Right renal pelvis (tissue), 4 donors: ENCODE data around the gene RBKS. TPM values are rescaled to one million over a fixed set of nuclear protein-coding genes. Genes with fewer than 3 reads are reported as not detected.

ENCODE experiments used
- DNase-seq, 4 donors: peaks; one replicate each; pipeline ENCODE4 v3.0.0-alpha.2; 2013; ENCODE audit warnings: low read depth in 4 of 4, low spot score in 3 of 4, missing footprints in 1 of 4
- polyA plus RNA-seq, 4 donors: library from polyadenylated mRNA; unstranded; fragments of 120-200 nt; gene quantifications; one replicate each; pipeline ENCODE4 v1.2.1, GENCODE V29; 2013; ENCODE audit not compliant: insufficient read length in 4 of 4

Gene RBKS
- 1 to 10 TPM; 6.9 to 9.9 (median 8.2) TPM for polyA plus RNA-seq

DNA sequence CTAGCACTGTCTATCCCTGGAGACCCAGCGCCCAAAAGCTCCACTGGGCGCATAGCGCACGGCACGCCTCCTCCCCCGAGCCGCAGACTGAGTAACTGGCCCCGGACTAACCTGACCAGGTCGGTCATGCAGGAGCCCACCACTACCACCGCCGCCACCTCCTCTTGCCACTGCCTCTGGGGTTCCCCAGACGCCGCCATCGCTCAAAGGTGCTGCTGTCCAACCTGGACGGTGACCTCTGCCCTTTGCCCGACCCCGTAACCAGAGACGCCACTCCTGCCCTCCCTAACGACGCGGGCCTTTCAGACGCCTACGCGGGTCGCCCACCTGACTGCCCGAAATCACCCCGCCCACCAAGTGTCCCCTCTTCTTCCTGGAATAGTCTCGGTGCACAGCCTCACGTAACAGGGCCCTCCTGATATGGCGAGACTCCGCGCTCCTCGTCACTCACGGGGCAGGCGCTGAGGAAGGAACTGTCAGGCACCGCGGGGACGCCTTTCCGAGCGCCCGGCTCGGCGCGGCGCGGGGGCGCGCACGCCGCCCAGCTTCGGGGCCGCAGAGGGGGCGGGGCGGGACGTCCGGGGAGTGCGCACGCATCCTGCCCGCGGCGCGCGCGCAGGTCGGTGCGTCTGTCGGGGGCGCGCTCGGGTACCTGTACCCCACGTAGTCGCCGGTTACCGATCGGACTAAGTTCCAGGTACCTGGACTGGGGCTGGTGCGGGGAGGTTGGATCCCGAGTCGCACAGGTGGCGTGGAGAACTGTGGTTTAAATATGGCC, at the start of gene RBKS, which contains the start of gene BABAM2:
TSS of gene RBKS (minus strand) at position 242 of the 778 bp plus-strand sequence. CDS start at position 200, 42 bp downstream.
TSS of gene BABAM2 (plus strand) at position 584 of the 778 bp plus-strand sequence. CDS start 3,828 bp downstream, outside the sequence.
- peak; percentile 74 to 86 (median 80) for DNase-seq

DNA sequence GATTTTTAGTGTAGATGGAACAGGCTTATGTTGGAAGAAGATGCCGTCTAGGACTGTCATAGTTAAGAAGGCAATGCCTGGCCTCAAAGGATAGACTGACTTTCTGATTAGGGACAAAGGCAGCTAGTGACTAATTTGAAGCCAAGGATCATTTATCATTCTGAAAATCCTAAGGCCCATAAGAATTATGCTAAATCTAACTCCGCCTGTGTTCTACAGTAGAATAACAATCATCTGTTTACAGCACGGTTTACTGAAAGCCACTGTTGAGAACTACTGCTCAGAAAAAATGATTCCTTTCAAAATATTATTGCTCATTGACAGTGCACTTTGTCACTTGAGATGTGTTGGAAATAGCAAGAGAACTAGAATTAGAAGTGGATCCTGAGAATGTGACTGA, 44.8 kb upstream of the RBKS start:
- DNase-seq: no peak

DNA sequence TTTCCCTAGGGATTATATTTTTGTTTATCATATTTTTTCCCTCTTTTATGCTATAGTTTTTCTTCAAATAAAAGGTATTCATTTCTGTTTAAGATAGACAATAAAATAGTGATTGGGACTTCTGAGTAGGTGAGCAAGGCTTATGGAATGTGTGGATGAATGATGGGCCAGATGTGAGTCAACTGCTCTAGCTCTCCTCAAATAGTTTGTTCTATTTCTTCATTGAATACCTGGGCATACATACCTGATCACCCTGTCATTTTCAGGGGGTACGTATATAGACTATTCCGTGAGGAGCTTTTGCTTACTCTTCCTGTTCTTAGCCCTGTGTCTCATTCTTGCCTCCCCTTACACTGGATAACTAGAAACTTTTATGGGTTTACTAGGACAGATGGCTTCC, 42.2 kb upstream of the RBKS start:
- DNase-seq: no peak

DNA sequence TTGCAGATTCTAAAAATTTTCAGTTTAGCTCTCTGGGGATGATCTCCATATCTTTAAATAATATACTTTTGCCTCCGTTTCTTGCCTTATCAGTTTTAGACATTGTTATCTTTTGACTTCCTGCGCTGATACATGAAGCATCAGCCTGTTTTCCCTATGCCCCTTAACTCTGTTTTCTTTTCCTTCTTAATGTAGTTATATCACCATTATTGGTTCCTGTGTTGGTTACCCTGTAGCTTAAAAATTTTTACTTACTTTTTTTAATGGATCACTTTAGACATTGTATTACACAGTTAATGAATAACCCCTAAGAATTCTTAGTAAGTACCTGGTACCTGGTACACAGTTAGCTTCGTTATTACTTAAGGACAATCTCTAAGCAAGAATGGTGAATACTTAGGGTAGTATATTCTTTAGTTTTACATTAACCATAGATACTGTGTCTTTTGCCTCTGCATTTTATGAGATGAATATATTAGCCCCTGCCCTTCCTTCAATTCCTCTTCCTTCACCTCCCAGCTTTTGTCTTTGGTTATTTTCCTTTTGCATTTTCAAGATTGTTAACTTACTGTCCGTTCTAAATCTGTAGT, 41.3 kb upstream of the RBKS start:
- DNase-seq: no peak

DNA sequence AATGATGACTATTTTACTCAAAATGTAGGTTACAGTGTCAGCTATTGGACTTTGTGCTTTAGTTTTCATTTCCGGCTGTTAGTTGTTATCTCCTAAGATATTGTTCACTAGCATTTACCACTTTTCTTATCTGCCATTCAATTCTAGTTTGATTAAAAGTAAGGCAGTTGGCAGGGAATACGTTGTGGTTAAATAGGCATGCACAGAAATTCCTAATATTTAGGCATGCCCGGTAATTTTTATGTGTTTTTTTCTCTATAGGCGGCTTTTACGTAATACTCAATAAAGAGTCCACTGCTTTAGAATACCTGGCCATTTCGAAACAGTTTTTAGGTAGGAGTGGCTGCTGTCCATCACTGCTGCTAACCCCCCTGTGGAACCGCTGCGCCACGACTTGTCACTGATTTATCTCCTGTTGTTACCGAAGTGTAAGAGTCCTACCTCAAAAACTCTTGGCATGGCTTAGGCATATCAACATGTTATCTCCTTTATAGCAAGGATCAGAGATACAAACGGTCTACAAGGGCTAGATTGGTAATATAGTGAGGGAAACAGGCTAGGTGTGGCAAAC, 39.8 kb upstream of the RBKS start:
- DNase-seq: no peak

DNA sequence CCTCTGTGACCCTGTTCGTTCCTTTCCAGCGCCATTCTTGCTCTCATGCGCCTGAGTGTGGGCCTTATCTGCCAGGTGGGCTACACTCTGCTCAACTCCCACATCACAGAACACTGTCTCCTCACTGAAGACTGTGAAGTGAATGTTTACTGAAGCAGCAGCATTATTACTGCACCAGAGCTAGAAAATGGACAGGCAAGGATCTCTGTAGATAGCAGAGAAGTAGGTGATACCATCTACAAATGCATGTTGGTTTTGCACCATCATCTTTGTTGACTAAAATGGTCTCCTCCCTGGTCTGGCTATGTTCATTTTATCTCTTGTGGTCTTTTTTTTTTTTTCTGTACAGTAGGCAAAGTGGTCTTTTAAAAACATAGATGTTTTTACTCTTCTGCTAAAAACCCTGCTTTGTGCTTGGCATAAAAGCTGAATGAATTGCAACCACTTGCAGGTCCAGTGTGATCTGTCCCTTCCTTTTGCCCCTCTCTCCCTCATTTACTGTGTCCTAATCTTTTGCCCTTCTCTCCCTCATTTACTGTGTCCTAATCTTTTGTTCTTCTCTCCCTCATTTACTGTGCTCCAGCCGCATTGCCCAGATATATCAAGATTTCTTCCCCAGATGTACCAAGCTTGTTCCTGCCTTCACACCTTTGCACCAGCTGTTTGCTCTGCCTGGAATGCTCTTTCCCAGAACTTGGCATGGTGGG, 35.7 kb upstream of the RBKS start:
- DNase-seq: no peak

DNA sequence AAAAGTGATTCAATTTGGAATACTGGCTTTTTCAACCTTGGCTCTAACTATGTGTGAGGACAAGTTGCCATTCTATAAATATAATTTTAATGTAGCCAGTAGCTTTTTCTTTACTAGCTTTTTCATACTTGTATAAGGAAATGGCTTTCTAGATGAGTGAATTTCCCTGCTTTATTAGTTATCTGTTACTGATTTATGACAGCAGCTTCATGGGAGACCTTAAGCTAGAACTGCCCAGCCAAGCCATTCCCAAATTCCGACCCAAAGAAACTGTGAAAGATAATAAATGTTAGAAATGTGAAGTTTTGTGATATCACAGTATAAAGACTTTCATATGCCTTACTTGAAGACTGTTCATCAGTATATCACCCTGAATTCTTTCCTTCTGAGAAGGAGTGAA, 32.7 kb upstream of the RBKS start:
- DNase-seq: no peak

DNA sequence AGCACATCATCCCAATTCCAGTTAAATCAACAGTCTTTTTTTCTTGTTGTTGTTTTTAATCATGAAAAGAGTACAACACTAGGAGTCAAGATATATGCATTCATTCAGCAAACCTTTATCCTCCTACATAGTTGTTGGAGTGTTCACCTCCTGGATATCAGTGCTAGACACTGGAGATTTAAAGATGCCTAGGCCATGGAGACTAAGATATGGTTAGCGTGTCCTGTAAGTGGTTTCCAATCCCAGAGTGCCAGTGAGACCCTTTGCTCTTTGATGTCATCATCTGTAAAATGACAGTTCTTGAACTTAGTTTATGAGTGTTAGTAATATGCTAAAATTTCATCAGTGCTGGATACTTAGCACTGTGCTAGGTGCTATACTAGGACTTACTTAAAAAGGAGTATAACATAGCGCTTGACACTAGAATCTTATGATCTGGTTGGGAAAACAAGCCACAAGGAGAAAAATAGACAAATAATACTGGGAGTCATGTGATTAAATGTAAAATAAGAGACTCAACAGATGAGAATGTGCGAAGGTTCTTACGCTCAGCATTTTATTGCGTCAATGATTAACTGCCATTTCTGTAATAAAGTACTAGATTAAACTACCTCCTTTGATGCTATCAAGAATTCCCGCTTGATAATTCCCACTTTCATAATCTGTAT, 31.8 kb upstream of the RBKS start:
- peak in 1 of 4 donors; percentile 29 for DNase-seq

DNA sequence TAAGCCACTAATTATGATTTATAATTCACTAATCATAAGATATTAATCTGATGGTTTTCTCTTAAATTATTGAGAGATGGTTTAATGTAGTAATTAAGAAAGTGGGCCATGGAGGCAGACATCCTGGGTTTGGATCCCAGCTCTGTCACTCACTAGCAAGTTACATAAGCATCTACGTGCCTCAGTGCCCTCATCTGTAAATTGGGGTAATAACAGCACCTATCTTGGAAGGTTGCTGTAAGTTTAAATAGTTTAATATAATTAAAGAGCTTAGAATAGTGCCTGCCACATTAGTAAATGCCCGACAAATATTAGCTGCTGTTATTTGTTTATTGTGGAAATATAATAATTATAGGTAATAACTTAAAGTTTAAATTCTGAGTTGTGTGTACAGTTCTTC, 31.2 kb upstream of the RBKS start:
- DNase-seq: no peak

DNA sequence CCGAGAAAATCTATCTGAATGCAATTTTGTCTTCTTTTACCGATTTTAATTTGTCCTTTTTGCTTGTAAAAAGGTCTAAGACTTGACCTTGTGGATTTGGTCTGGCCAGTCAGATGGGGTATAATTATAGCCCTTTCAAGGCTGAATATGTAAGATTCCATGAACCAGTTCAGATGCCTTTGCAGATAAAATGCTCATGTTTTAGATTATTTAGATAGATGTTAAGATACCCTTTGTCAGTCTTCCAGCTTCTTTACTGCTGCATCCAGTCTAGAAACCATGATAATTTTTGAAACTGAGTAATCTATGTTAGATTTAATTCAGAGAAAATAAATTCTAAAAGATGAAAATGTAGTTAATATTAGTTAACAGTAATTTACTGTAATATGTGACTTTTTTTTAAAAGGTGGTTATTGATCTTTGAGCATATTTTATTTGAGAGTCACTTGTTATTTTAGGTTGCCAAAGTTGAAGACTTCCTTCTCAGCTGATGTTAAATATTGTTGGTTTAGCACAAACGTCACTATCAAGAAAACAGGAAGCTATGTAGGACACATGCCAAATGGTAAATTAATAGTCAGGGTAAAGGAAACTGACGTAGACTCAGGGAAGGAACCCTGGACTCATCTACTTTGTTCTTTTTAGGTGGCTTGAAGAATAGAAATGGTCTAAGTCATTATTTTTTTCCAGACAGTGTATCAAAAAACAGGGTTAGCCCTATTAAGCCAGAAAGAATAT, 30.1 kb upstream of the RBKS start:
- DNase-seq: no peak

DNA sequence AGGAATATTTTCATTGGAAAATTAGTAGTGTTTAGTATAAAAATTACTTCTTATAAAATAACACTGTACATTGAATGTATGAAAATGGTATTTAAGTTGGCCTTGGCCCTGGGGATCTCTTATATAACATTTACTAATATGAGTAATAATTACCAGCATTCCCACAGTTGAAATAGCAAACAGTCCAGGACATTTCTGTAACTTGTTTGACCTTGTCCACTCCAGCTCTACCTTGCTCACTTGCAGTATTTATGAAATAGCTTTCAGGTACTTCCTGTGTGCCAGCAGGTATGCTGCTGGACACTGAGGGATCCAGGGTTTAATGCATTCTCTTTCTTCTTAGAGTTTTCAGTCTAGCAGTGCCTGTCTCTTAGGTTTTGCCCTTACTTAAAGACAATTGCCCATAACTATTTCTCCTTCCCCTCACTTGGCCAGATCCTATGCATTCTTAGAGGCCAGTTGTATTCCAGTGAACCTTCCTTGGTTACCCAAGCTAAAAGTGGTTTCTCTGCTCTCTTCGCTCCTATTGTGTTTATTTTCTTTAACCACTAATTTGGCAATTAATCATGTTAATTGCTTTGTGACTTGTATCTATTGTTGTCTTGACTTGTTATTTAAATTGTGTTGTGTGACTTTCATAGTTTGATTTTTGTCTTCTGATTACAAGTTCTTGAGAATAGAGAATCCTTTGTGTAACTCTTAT, 26.3 kb upstream of the RBKS start:
- DNase-seq: no peak

DNA sequence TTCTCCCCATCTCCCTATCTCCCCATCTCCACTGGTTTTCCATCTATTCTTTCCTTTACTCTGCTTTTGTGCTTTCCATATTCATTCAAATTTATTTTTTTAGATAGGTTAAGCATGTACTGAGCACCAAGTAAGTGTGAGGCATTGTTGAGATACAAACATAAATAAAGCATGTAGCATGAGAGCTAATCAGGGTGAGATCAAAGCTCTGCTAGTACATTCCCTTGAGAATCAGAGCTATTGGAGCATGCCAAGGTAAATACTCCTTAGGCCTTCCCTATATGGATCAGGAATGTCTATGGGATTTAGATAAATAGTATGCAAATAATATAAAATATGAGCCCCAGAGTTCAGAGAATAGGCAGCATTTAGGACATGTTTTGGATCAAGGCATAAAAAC, 25.7 kb upstream of the RBKS start:
- no peak for DNase-seq

DNA sequence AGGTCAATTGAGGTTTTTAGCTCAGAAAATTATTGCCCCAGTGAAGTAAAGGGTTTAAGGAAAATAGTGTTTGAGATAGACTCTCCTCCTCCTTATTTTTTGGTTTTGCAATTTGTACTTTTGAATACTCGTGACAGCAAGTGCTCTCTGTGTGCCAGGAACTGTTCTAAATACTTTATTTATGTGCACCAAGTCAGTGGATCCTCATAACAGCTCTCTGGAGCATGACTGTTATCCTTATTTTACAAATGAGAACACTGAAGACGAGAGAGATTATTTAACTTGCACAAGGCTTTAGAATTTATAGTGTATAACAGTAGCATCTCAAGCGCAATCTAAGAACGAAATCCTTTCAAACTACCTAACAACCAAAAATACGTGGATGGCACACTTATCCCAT, 25.0 kb upstream of the RBKS start:
- DNase-seq: no peak

DNA sequence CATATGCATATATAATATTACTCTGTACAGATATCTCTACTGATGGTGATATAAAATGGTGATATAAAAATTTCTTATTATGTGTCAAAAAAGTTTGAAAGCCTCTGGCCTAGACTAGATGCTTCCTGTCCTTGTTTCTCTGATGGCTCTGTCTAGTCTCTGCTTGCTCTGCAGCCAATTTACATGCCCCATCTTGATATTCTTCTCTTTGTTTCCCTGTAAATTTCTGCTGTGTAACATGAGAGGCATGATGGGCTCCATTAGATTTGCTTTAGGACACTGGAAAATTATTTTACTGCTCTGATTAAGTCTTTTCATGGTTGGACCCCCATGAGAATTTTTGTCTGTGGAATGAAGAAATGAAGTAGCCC, 24.6 kb upstream of the RBKS start:
- no peak for DNase-seq

DNA sequence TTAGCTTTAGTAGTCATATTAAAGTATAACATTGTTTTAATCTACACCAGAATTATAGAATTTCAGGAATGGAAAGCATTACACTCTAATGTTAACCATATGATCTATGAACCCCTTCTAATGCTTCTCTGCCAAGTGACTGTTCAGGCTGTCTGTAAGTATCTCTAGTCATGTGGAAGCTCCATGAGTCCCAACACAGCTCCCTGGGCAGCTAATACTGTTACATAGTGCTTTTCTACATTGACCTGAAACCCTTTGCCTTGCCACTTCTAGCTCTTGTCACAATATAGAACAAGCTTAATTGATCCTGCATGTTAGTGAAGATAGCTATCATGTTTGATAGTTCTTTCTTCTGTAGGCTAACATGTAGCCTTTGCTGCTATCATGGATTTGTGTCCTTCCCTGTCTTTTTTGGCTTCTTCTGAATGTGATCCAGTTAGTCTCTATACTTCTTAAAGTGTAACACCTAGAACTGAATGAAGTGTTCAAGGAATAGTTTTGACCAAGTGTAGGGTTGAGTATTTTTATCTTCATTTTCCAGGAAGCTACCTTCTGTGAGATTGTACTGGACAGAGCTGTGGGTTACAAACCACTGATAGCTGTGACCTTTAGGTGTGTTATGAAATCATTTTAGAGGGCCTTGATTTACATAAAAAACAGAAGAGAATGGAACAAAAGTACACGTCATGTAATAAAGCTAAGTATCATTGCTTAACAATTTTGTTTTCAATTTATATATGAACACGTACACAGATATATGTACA, 24.0 kb upstream of the RBKS start:
- no peak for DNase-seq

DNA sequence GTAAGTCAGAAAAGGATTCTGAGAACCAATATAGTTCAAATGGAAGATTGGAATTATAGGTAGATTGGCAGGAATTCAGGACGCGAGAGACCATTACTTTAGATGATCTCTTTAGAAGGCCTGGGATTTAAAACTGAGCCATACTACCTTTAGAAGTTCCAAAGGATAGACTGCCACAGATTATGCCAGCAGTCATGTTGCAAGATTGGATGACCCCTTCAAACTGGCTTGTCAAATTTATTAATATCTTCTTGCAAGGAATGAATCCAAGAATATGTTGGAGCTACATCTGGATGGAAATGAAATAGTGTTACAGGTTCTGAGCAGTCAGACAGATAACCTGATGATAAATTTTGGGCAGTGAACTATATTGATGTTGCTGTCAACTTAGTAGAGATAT, 22.3 kb upstream of the RBKS start:
- no peak for DNase-seq

DNA sequence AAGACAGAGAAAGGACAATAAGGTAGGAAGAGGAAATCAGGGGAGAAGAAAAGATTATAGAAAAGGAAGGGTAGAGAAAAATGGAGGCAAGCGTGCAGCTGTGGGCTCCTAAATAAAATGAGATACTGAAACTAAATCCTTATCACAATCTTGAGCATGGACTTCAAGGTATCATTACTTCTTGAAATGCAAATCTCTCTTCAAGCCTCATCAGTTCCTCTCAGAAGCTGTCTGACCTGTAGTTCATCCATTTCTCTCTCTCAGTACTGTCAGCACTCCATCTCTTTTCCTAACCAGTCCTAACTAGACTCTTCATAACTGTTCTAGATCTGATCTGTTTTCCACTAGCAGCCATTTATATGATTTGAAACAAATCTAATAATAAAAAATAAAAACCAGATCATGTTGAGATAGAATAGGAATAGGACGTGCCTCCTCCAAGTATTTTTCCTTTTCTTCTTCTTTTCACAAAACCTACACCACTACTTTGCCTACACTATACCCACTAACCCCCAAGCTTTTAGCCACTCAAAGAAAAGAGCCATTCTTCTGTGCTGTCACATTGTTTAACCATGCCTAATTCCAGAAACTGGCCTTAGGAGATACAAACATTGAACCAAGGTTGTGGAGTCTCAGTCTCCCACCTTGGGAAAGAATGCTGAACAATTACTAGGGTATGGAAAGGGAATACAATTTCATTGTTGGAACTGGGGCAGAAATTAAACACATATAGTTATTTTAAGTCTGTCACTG, 21.4 kb upstream of the RBKS start:
- DNase-seq: no peak

DNA sequence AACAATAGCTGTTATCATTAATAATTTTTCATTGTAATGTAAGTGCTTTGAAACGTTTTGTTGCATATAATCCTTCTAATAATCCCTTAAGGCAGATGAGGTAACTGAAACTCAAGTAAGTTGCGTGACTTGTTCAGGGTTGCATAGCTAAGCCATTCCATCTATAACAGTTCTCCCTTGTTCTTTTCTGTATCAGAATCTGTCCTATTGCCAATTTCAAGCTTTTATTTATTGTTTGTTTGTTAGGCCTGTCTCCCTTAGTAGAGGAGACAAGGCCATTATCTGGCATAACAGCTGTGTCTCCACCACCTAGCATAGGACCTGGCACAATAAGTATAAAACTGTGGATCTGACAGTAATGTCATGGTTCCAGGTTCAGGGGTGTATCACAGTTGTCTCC, 19.7 kb upstream of the RBKS start:
- no peak for DNase-seq
